Measurements from ENCODE around the gene SETD1A. TPM values are rescaled to one million over a fixed set of nuclear protein-coding genes. Genes with fewer than 3 reads are reported as not detected.

The SETD1A gene
- total and polyA plus RNA-seq, 2 donors from 2014 or later, result 4.8 to 18.8 TPM

DNA sequence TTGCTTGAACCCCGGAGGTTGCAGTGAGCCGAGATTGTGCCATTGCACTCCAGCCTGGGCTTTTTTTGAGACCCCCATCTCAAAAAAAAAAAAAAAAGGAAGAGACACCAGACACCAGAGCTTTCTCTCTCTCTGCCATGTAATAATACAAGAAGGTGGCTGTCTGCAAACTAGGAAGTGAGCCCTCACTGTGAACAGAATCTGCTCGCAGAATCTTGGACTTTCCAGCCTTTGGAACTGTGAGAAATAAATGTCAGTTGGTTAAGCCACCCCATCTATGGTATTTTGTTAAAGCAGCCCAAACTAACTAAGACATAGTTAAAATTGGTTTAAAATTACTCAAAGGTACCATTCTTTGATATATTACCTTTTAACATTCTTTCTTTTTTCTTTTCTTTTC lies 63.0 kb downstream of the SETD1A start:
- Histone ChIP-seq H3K9me3 (ENCODE audit: control insufficient read depth in 2 of 3, insufficient read depth in 1 of 3, low read length in 3 of 3) (no peaks in the 10 kb centered on the region), H3K27me3 (ENCODE audit: control insufficient read depth, insufficient read depth, low read length) (no peaks in the 10 kb centered on the region), H3K4me1 (ENCODE audit: control insufficient read depth in 2 of 3, insufficient read depth in 2 of 3, low read depth in 1 of 3, low read length in 3 of 3) (no peaks in the 10 kb centered on the region), H3K4me3 (ENCODE audit: low read length in 3 of 3) (no peak overlapping the region), H3K36me3 (ENCODE audit: control insufficient read depth in 2 of 3, insufficient read depth in 3 of 3, low read length in 3 of 3) (no peaks in the 10 kb centered on the region), H3K9ac (ENCODE audit: low read length in 3 of 3) (no peak overlapping the region), H3K27ac (ENCODE audit: low read depth in 2 of 2, low read length in 2 of 2) (no peak overlapping the region)
- intact Hi-C loops (cut with DNase I), result no loop called here
- DNase-seq (no peak), FAIRE-seq (no peak)
- TF ChIP-seq, protein P1, sequence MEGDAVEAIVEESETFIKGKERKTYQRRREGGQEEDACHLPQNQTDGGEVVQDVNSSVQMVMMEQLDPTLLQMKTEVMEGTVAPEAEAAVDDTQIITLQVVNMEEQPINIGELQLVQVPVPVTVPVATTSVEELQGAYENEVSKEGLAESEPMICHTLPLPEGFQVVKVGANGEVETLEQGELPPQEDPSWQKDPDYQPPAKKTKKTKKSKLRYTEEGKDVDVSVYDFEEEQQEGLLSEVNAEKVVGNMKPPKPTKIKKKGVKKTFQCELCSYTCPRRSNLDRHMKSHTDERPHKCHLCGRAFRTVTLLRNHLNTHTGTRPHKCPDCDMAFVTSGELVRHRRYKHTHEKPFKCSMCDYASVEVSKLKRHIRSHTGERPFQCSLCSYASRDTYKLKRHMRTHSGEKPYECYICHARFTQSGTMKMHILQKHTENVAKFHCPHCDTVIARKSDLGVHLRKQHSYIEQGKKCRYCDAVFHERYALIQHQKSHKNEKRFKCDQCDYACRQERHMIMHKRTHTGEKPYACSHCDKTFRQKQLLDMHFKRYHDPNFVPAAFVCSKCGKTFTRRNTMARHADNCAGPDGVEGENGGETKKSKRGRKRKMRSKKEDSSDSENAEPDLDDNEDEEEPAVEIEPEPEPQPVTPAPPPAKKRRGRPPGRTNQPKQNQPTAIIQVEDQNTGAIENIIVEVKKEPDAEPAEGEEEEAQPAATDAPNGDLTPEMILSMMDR (IDR thresholded peaks at IDR 0.05; ENCODE audit: borderline replicate concordance, extremely low read depth, insufficient read depth), result no peak

DNA sequence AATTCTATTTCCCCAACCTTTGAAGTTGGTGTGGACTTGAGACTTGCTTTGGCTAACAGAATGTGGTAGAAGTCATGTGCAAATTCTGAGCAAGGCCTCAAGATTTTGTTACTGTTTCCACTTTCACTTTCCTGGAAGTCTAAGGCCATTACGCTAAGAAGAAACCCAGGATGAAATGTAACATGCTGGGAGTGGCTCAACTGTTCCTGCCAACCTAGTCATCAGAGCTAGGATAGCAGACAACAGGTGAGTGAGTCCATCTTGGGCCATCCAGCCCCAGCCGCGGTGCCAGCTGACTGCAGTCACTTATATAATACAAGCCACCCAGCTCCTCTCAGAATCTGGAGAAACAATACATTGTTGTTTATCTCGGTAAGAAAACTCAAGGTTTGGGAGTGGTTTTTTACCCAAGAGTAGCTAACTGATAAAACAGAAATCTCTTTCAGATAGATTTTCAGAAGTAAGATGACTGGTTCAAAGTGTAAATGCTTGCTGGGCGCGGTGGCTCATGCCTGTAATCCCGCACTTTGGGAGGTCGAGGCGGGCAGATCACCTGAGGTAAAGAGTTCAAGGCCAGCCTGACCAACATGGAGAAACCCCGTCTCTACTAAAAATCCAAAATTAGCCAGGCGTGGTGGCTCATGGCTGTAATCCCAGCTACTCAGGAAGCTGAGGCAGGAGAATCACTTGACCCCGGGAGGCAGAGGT lies 65.1 kb downstream of the SETD1A start:
- Histone ChIP-seq H3K4me3 (ENCODE audit: low read length in 3 of 3) (no peak overlapping the region), H3K9me3 (ENCODE audit: control insufficient read depth in 2 of 3, insufficient read depth in 1 of 3, low read length in 3 of 3) (no peaks in the 10 kb centered on the region), H3K27me3 (ENCODE audit: control insufficient read depth, insufficient read depth, low read length) (no peaks in the 10 kb centered on the region), H3K27ac (ENCODE audit: low read depth in 2 of 2, low read length in 2 of 2) (no peak overlapping the region), H3K4me1 (ENCODE audit: control insufficient read depth in 2 of 3, insufficient read depth in 2 of 3, low read depth in 1 of 3, low read length in 3 of 3) (no peaks in the 10 kb centered on the region), H3K36me3 (ENCODE audit: control insufficient read depth in 2 of 3, insufficient read depth in 3 of 3, low read length in 3 of 3) (no peaks in the 10 kb centered on the region), H3K9ac (ENCODE audit: low read length in 3 of 3) (no peak overlapping the region)
- intact Hi-C loops (cut with DNase I), result no loop called here
- DNase-seq (no peak), FAIRE-seq (no peak)
- TF ChIP-seq, protein P1 (IDR thresholded peaks at IDR 0.05; ENCODE audit: borderline replicate concordance, extremely low read depth, insufficient read depth), result no peak

DNA sequence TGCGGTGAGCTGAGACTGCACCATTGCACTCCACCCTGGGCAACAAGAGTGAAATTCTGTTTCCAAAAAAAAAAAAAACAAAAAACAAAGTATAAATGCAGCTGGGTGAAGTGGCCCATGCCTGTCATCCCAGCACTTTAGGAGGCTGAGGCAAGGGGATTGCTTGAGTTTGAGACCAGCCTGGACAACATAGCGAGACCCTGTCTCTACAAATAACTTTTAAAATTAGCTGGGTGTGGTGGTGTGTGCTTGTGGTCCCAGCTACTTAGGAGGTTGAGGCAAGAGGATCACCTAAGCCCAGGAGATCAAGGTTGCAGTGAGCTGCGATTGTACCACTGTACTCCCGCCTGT lies 65.7 kb downstream of the SETD1A start:
- TF ChIP-seq, protein P1 (IDR thresholded peaks at IDR 0.05; ENCODE audit: borderline replicate concordance, extremely low read depth, insufficient read depth), result no peak
- Histone ChIP-seq H3K9me3 (ENCODE audit: control insufficient read depth in 2 of 3, insufficient read depth in 1 of 3, low read length in 3 of 3) (no peaks in the 10 kb centered on the region), H3K9ac (ENCODE audit: low read length in 3 of 3) (no peak overlapping the region), H3K4me1 (ENCODE audit: control insufficient read depth in 2 of 3, insufficient read depth in 2 of 3, low read depth in 1 of 3, low read length in 3 of 3) (no peaks in the 10 kb centered on the region), H3K27ac (ENCODE audit: low read depth in 2 of 2, low read length in 2 of 2) (no peak overlapping the region), H3K36me3 (ENCODE audit: control insufficient read depth in 2 of 3, insufficient read depth in 3 of 3, low read length in 3 of 3) (no peaks in the 10 kb centered on the region), H3K4me3 (ENCODE audit: low read length in 3 of 3) (no peak overlapping the region), H3K27me3 (ENCODE audit: control insufficient read depth, insufficient read depth, low read length) (no peaks in the 10 kb centered on the region)
- FAIRE-seq, result no peak
- no peak for DNase-seq
- intact Hi-C loops (cut with DNase I), result no loop called here

Measured in kidney (tissue), 14 donors.